Upper lobe of right lung (tissue), 1 donor: ENCODE data around the gene ERCC5. TPM values are rescaled to one million over a fixed set of nuclear protein-coding genes. Genes with fewer than 3 reads are reported as not detected.

Source experiments
- ATAC-seq: fragments of 200-7000 bp; cut with Tn5 transposase; one replicate; pipeline ENCODE4 v1.9.1; 2020; ENCODE audit warnings: mild to moderate bottlenecking, moderate library complexity
- DNase-seq: peaks from one replicate; pipeline ENCODE4 v3.0.0-alpha.2; 2020
- H3K27ac ChIP-seq: fragments of 200-600 bp; one replicate; pipeline ENCODE4 v1.8.0; 2022
- H3K27me3 ChIP-seq: fragments of 200-600 bp; one replicate; pipeline ENCODE4 v1.8.0; 2022; ENCODE audit warnings: mild to moderate bottlenecking
- H3K36me3 ChIP-seq: fragments of 200-600 bp; one replicate; pipeline ENCODE4 v1.8.0; 2022
- H3K4me1 ChIP-seq: fragments of 200-600 bp; one replicate; pipeline ENCODE4 v1.8.0; 2022
- H3K4me3 ChIP-seq: fragments of 200-600 bp; one replicate; pipeline ENCODE4 v1.8.0; 2022; ENCODE audit warnings: mild to moderate bottlenecking
- H3K9me3 ChIP-seq: fragments of 200-600 bp; one replicate; pipeline ENCODE4 v1.8.0; 2022
- CTCF ChIP-seq: fragments of 200-600 bp; IDR thresholded peaks from one replicate; pipeline ENCODE4 v1.8.0; 2022; ENCODE audit warnings: antibody characterized with exemption
- intact Hi-C: fragments of 100-400 bp; cut with DNase I; formaldehyde crosslinking; loops from one replicate; pipeline ENCODE4 v1.11.0; 2022
- total RNA-seq: library from RNA; stranded (reverse); fragmentation: NEBNext Ultra II Directional; extraction: Animal tissue kit (Norgen Biotek cat#: 25700); gene quantifications from one replicate; pipeline ENCODE4 v1.2.1, GENCODE V29; 2021
- donor health status: DM: no; HTN: yes; CAD: no; lungs with severe emphysema.

Gene ERCC5
- total RNA-seq, 1 donor from 2014 or later, result 50.7 TPM

- Histone ChIP-seq H3K36me3 (peaks cover 23% of the 10 kb centered on the region), H3K4me1 (no peaks in the 10 kb centered on the region), H3K27ac (no peak overlapping the region), H3K9me3 (no peaks in the 10 kb centered on the region), H3K27me3 (no peaks in the 10 kb centered on the region), H3K4me3 (no peak overlapping the region)
- DNase-seq (no peak), ATAC-seq (no peak)
- TF ChIP-seq CTCF, result no peak
- intact Hi-C loops, result no loop called here
These were observed 30.0 kb upstream of the ERCC5 start for GRCh38 chr13:102815788-102816187.

GRCh38 chr13:102816708-102817107 is 29.1 kb upstream of the ERCC5 start:
- TF ChIP-seq CTCF, result no peak
- H3K9me3 ChIP-seq, result no peaks in the 10 kb centered on the region
- intact Hi-C loops, result no loop called here
- peaks cover 32% of the 10 kb centered on the region for H3K36me3 ChIP-seq
- no peak overlapping the region for H3K27ac ChIP-seq
- H3K4me3 ChIP-seq, result no peak overlapping the region
- DNase-seq (no peak), ATAC-seq (no peak)
- H3K4me1 ChIP-seq, result no peaks in the 10 kb centered on the region
- H3K27me3 ChIP-seq, result no peaks in the 10 kb centered on the region

GRCh38 chr13:102817241-102817640 is 28.6 kb upstream of the ERCC5 start:
- Histone ChIP-seq H3K27ac (no peak overlapping the region), H3K4me3 (no peak overlapping the region), H3K4me1 (no peaks in the 10 kb centered on the region), H3K27me3 (no peaks in the 10 kb centered on the region), H3K9me3 (no peaks in the 10 kb centered on the region), H3K36me3 (peaks cover 37% of the 10 kb centered on the region)
- ATAC-seq (no peak), DNase-seq (no peak)
- intact Hi-C loops, result no loop called here
- TF ChIP-seq CTCF, result no peak

GRCh38 chr13:102817907-102818306 is 27.9 kb upstream of the ERCC5 start:
- H3K27ac ChIP-seq, result no peak overlapping the region
- H3K27me3 ChIP-seq, result no peaks in the 10 kb centered on the region
- DNase-seq (no peak), ATAC-seq (no peak)
- H3K36me3 ChIP-seq, result peaks cover 44% of the 10 kb centered on the region
- H3K9me3 ChIP-seq, result no peaks in the 10 kb centered on the region
- H3K4me1 ChIP-seq, result no peaks in the 10 kb centered on the region
- H3K4me3 ChIP-seq, result no peak overlapping the region
- intact Hi-C loops, result no loop called here
- no peak for TF ChIP-seq CTCF

- TF ChIP-seq CTCF, result no peak
- DNase-seq (no peak), ATAC-seq (no peak)
- intact Hi-C loops, result no loop called here
- H3K4me3 ChIP-seq, result no peak overlapping the region
- no peaks in the 10 kb centered on the region for H3K27me3 ChIP-seq
- no peak overlapping the region for H3K27ac ChIP-seq
- no peaks in the 10 kb centered on the region for H3K9me3 ChIP-seq
- H3K36me3 ChIP-seq, result peaks cover 55% of the 10 kb centered on the region
- H3K4me1 ChIP-seq, result no peaks in the 10 kb centered on the region
These were observed 20.4 kb upstream of the ERCC5 start for GRCh38 chr13:102825400-102825799.
